AG04450 (cell line): ENCODE results near the gene OSBPL7. TPM values are rescaled to one million over a fixed set of nuclear protein-coding genes. Genes with fewer than 3 reads are reported as not detected.

ENCODE experiments used
- CTCF ChIA-PET: fragments of 300-600, 350-600 bp; formaldehyde crosslinking; extraction: SDS; loops from one replicate; lab custom pipeline; 2022; ENCODE audit warnings: antibody characterized with exemption, inconsistent platforms; lab: Charles Lee
- POLR2A ChIA-PET: fragments of 350-600 bp; formaldehyde crosslinking; extraction: SDS; loops from one replicate; lab custom pipeline; 2021; ENCODE audit warnings: antibody characterized with exemption, inconsistent platforms; lab: Yijun Ruan, JAX
- DNase-seq: peaks from one replicate; pipeline ENCODE4 v3.0.0-alpha.2; 2011; ENCODE audit warnings: low read depth, low spot score
- H3K27ac ChIP-seq: one replicate; pipeline ENCODE4 v1.5.1; 2012; ENCODE audit warnings: low read depth, low read length, control low read depth
- H3K27me3 ChIP-seq: one replicate; pipeline ENCODE4 v1.6.0; 2012; ENCODE audit warnings: low read length; ENCODE audit not compliant: control insufficient read depth, insufficient read depth
- H3K4me3 ChIP-seq: 2 replicates; pipeline ENCODE4 v1.5.1; 2011; ENCODE audit warnings: mild to moderate bottlenecking, low read depth, low read length, control low read depth
- H3K9me3 ChIP-seq: 2 replicates; pipeline ENCODE4 v1.5.1; 2012; ENCODE audit warnings: low read length; ENCODE audit not compliant: control insufficient read depth, insufficient read depth
- CTCF ChIP-seq: IDR thresholded peaks from 2 replicates; pipeline ENCODE4 v1.5.1; 2011; ENCODE audit warnings: low read depth, low read length, control low read depth, inconsistent platforms
- polyA plus RNA-seq: library from polyadenylated mRNA; depleted of rRNA; stranded (reverse); fragments of >200 nt; gene quantifications from 2 replicates; pipeline ENCODE4 v1.2.3, GENCODE V29; 2011

OSBPL7 gene
- polyA plus RNA-seq, 1 experiment: 5.3 TPM

GRCh38 chr17:47837401-47838039, 15.9 kb upstream of the OSBPL7 start:
- Histone ChIP-seq H3K9me3 (no peaks in the 10 kb centered on the region; the same call in 1 of the 2 replicates), H3K27me3 (no peaks in the 10 kb centered on the region), H3K4me3 (no peak overlapping the region), H3K27ac (no peak overlapping the region)
- ChIA-PET CTCF (interaction anchor here (0.5 to 3.4 kb wide), 2 partner anchors 53 to 81 kb away, joined by 5 to 16 read pairs; no protein-coding TSS in a partner anchor), POLR2A (no interaction called here)
- TF ChIP-seq CTCF: no peak
- no peak for DNase-seq

- H3K27me3 ChIP-seq: no peaks in the 10 kb centered on the region
- DNase-seq: no peak
- TF ChIP-seq CTCF: no peak
- ChIA-PET POLR2A (no interaction called here), CTCF (interaction anchor here (3.4 kb wide), 1 partner anchor 54 kb away, joined by 16 read pairs; no protein-coding TSS in a partner anchor)
- no peak overlapping the region for H3K4me3 ChIP-seq
- H3K27ac ChIP-seq: no peak overlapping the region
- H3K9me3 ChIP-seq: no peaks in the 10 kb centered on the region; the same call in 1 of the 2 replicates
Measured at GRCh38 chr17:47836601-47837000, 15.0 kb upstream of the OSBPL7 start.

- no peak for DNase-seq
- Histone ChIP-seq H3K4me3 (no peak overlapping the region), H3K27ac (no peak overlapping the region), H3K9me3 (no peaks in the 10 kb centered on the region), H3K27me3 (no peaks in the 10 kb centered on the region)
- ChIA-PET CTCF (interaction anchor here (0.7 kb wide), 1 partner anchor 115 kb away, joined by 3 read pairs; no protein-coding TSS in a partner anchor), POLR2A (no interaction called here)
- TF ChIP-seq CTCF: no peak
Measured at GRCh38 chr17:47834756-47835155, 13.2 kb upstream of the OSBPL7 start.

- no peak overlapping the region for H3K27ac ChIP-seq
- no peaks in the 10 kb centered on the region for H3K9me3 ChIP-seq
- DNase-seq: no peak
- no peak for TF ChIP-seq CTCF
- H3K27me3 ChIP-seq: no peaks in the 10 kb centered on the region
- POLR2A ChIA-PET: interaction anchor here (0.6 to 1.6 kb wide), 8 partner anchors 9 to 159 kb away, joined by 3 to 19 read pairs (median 6); partner anchors contain the start of genes OSBPL7, SCRN2 and SP2
- peak overlapping the region; percentile 98 for H3K4me3 ChIP-seq
- CTCF ChIA-PET: interaction anchor here (0.8 to 2.0 kb wide), 5 partner anchors 8 to 169 kb away, joined by 3 to 25 read pairs (median 5); partner anchors contain the start of gene SCRN2
Measured at GRCh38 chr17:47831934-47832327, 10.3 kb upstream of the OSBPL7 start.
